NT2/D1 (cell line): ENCODE measurements around the gene TM9SF4.

ENCODE experiments used
- SUZ12 ChIP-seq: IDR thresholded peaks from 2 replicates; pipeline ENCODE4 v1.6.1; 2011; ENCODE audit not compliant: insufficient read length, insufficient read depth; ENCODE audit errors: extremely low read depth
- YY1 ChIP-seq: IDR thresholded peaks from 2 replicates; pipeline ENCODE4 v1.6.1; 2011; ENCODE audit not compliant: insufficient read length, insufficient read depth

DNA sequence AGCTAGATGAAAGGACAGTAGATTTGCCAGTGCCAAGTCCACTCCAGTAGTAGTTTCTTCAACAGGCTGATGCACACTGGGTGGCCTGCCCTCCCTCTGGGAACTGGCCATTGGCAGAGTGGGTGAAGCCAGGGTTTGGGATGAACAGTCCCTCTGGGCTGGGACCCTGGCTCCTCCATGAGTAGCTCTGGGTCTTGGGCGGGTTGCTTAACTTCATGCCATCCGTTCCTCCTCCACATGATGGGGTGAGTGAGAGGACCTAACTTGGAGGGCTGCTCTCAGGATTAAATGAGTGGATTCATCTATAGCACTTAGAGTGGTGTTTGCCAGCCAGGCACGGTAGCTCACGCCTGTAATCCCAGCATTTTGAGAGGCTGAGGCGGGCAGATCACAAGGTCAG, 50.8 kb downstream of the TM9SF4 start:
- TF ChIP-seq SUZ12 = no peak
- no peak for TF ChIP-seq YY1
